ENCODE measurements around the gene MOB2.

Gene MOB2

DNA sequence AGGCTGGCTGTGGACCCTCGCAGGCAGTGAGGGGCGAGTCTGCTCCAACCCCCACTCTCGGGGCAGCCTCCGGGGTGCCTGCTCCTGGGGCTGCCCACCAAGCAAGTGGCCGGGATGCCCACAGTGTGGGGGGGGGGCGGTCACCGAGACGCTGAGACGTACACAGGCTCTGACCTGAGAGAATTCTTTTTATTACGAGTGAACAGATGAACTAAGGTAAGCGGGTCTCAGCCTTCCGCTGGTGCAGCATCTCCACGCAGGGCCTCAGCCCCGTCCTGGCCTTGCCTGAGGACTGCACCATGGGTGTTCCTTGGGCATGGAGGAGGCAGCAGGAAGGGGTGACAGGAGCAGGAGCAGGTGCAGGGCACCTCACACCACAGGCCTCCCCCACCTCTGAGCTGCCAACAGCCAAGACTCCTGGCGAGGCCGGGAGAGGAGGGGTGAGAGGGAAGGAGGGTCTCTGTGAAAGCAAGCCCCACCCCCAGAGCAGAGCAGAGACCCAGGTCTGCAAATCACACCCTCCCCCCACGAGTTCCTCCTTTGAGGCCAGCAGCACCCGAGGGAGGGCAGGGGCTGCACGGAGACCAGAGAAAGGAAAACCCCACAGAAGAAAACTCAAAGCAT, 17.2 kb downstream of the MOB2 start:
- no peak overlapping the region for H3K4me3 ChIP-seq (ENCODE audit: control insufficient read depth, low read depth, low read length)
- TF ChIP-seq CTCF (IDR thresholded peaks at IDR 0.05; ENCODE audit: control insufficient read depth, insufficient read depth, low read depth, low read length, missing control alignments), result no peak
- DNase-seq (ENCODE audit: low read depth), result no peak

DNA sequence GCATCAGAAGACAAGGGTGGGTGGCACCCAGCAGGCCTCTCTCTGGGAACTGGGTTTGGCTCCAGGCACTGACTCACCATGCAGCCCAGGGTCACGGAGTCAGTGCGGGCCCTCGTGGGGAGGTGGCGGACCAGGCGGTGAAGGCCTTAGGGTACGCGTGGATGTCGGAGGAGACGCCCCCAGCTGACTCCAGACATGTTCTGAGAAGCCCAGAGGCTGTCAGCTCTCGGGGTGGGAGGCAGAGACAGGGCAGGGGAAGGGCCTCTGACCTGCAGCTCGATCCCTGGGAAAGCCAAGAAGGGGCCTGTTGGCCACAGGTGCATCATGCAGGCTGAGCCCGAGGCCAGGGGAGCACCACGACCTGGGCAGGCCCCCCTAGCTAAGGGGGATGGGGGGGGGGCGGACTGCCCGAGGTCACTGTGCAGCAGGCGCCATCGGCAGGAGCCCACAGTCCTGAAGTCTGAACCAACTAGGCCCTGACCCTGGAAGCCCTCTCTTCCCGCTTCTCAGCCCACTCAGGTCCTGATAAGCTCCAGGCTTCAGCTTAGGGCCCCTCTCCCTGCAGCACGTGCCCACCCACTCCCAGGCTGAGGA, 18.0 kb downstream of the MOB2 start:
- no peak for DNase-seq (ENCODE audit: low read depth)
- TF ChIP-seq CTCF (IDR thresholded peaks at IDR 0.05; ENCODE audit: control insufficient read depth, insufficient read depth, low read depth, low read length, missing control alignments), result no peak
- H3K4me3 ChIP-seq (ENCODE audit: control insufficient read depth, low read depth, low read length), result no peak overlapping the region

GRCh38 chr11:1468002-1468401, 18.6 kb downstream of the MOB2 start:
- DNase-seq (ENCODE audit: low read depth), result no peak

GRCh38 chr11:1467270-1467669, 19.3 kb downstream of the MOB2 start:
- no peak for DNase-seq (ENCODE audit: low read depth)
- no peak overlapping the region for H3K4me3 ChIP-seq (ENCODE audit: control insufficient read depth, low read depth, low read length)
- no peak for TF ChIP-seq CTCF (IDR thresholded peaks at IDR 0.05; ENCODE audit: control insufficient read depth, insufficient read depth, low read depth, low read length, missing control alignments)

More at GRCh38 chr11:1468002-1468401, 18.6 kb downstream of the MOB2 start:
- no peak overlapping the region for H3K4me3 ChIP-seq (ENCODE audit: control insufficient read depth, low read depth, low read length)
- TF ChIP-seq CTCF (IDR thresholded peaks at IDR 0.05; ENCODE audit: control insufficient read depth, insufficient read depth, low read depth, low read length, missing control alignments), result no peak

GRCh38 chr11:1466784-1467183, 19.8 kb downstream of the MOB2 start:
- H3K4me3 ChIP-seq (ENCODE audit: control insufficient read depth, low read depth, low read length), result no peak overlapping the region
- TF ChIP-seq CTCF (IDR thresholded peaks at IDR 0.05; ENCODE audit: control insufficient read depth, insufficient read depth, low read depth, low read length, missing control alignments), result no peak
- DNase-seq (ENCODE audit: low read depth), result no peak

DNA sequence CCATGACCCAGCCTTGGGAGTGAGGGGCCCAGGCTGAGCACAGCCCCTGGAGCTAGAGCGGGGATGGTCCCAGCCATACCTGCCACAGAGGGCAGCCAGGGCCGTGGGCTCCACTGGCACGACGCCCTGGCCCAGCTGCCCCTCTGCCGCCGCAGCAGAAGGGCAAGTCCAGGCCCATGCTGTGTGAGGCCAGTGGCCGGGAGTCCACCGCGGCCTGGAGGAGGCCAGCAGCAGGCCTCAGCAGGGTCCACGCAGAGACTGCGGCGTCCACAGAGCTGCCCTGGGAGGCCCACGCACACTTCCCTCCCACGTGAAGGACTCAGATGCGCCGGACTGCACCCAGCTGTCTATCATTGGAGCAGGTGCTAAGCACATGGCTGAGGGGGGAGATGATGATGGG, 23.5 kb downstream of the MOB2 start:
- H3K4me3 ChIP-seq (ENCODE audit: control insufficient read depth, low read depth, low read length), result no peak overlapping the region
- no peak for DNase-seq (ENCODE audit: low read depth)
- no peak for TF ChIP-seq CTCF (IDR thresholded peaks at IDR 0.05; ENCODE audit: control insufficient read depth, insufficient read depth, low read depth, low read length, missing control alignments)
